Measurements from ENCODE around the gene FGF2. TPM values are rescaled to one million over a fixed set of nuclear protein-coding genes. Genes with fewer than 3 reads are reported as not detected.

The FGF2 gene
- total RNA-seq, 1 donor from 2014 or later = 58.0 TPM

- DNase-seq (ENCODE audit: low spot score) = peak; percentile 54
Measured at GRCh38 chr4:122890147-122890795, 63.6 kb downstream of the FGF2 start.

- no peak for DNase-seq (ENCODE audit: low spot score)
Measured at GRCh38 chr4:122894827-122895226, 68.2 kb downstream of the FGF2 start.

GRCh38 chr4:122895336-122895995, 68.8 kb downstream of the FGF2 start:
- no peak for DNase-seq (ENCODE audit: low spot score)

GRCh38 chr4:122896270-122896669, 69.6 kb downstream of the FGF2 start:
- DNase-seq (ENCODE audit: low spot score) = no peak

- DNase-seq (ENCODE audit: low spot score) = peak; percentile 63
Measured at GRCh38 chr4:122898370-122899150, 71.9 kb downstream of the FGF2 start.

- DNase-seq (ENCODE audit: low spot score) = no peak
Measured at GRCh38 chr4:122899682-122900081, 73.1 kb downstream of the FGF2 start.

GRCh38 chr4:122900314-122900713, 73.7 kb downstream of the FGF2 start:
- no peak for DNase-seq (ENCODE audit: low spot score)

- DNase-seq (ENCODE audit: low spot score) = peak; percentile 67
Measured at GRCh38 chr4:122901247-122902010, 74.8 kb downstream of the FGF2 start.

GRCh38 chr4:122903766-122904288, 77.2 kb downstream of the FGF2 start:
- DNase-seq (ENCODE audit: low spot score) = peak; percentile 67

- DNase-seq (ENCODE audit: low spot score) = no peak
Measured at GRCh38 chr4:122906859-122907305, 80.3 kb downstream of the FGF2 start.

GRCh38 chr4:122908223-122908622, 81.6 kb downstream of the FGF2 start:
- DNase-seq (ENCODE audit: low spot score) = no peak

- DNase-seq (ENCODE audit: low spot score) = no peak
Measured at GRCh38 chr4:122909683-122910082, 83.1 kb downstream of the FGF2 start.

- no peak for DNase-seq (ENCODE audit: low spot score)
Measured at GRCh38 chr4:122911588-122911987, 85.0 kb downstream of the FGF2 start.

GRCh38 chr4:122912810-122913575, 86.4 kb downstream of the FGF2 start:
- DNase-seq (ENCODE audit: low spot score) = no peak

- peak; percentile 80 for DNase-seq (ENCODE audit: low spot score)
Measured at GRCh38 chr4:122914292-122914904, 87.8 kb downstream of the FGF2 start.

- peak; percentile 23 for DNase-seq (ENCODE audit: low spot score)
Measured at GRCh38 chr4:122914938-122915337, 88.3 kb downstream of the FGF2 start.

- DNase-seq (ENCODE audit: low spot score) = no peak
Measured at GRCh38 chr4:122917731-122918130, 91.1 kb downstream of the FGF2 start.

- DNase-seq (ENCODE audit: low spot score) = no peak
Measured at GRCh38 chr4:122920473-122920872, 93.8 kb downstream of the FGF2 start.

GRCh38 chr4:122921300-122921699, 94.7 kb downstream of the FGF2 start:
- no peak for DNase-seq (ENCODE audit: low spot score)
